Suprapubic skin (tissue), 4 donors: ENCODE measurements around the gene AKR1A1.

Source experiments
- CTCF ChIP-seq, 2 donors: fragments of 200-600 bp in 1 of 2; fragments of 450-650 bp in 1 of 2; sonication (generic) in 1 of 2; IDR thresholded peaks; one replicate each; pipeline ENCODE4 v1.5.1; 2016 to 2019; ENCODE audit warnings: antibody characterized with exemption in 2 of 2, mild to moderate bottlenecking in 1 of 2, moderate library complexity in 1 of 2
- POLR2A ChIP-seq, 2 donors: fragments of 450-650 bp; IDR thresholded peaks; one replicate each; pipeline ENCODE4 v1.6.1; 2017; ENCODE audit warnings: antibody characterized with exemption in 2 of 2, mild to moderate bottlenecking in 2 of 2, moderate library complexity in 2 of 2
- POLR2AphosphoS5 ChIP-seq, 3 donors: sonication (generic); formaldehyde crosslinking; IDR thresholded peaks; one replicate each; pipeline ENCODE4 v1.6.1; 2017; ENCODE audit warnings: antibody characterized with exemption in 3 of 3

GRCh38 chr1:45508295-45509151, 42.1 kb upstream of the AKR1A1 start:
- TF ChIP-seq POLR2A (IDR thresholded peaks at IDR 0.05) (no peak), CTCF (IDR thresholded peaks at IDR 0.05) (no peak), POLR2AphosphoS5 (IDR thresholded peaks at IDR 0.05) (no peak)
